GM23338 (cell line): Measurements from ENCODE around the gene NSL1. TPM values are rescaled to one million over a fixed set of nuclear protein-coding genes. Genes with fewer than 3 reads are reported as not detected.
"Not testable (repeated sequence)": the region's sequence is repeated elsewhere in the genome, so short reads cannot be mapped to it uniquely, and the experiment has no call there.

ENCODE experiments used
- ATAC-seq: fragments of 200-7000 bp; cut with Tn5 transposase; 3 replicates; pipeline ENCODE4 v1.9.1; 2020
- DNase-seq: peaks from one replicate; pipeline ENCODE4 v3.0.0-alpha.2; 2015; ENCODE audit warnings: low spot score
- H2AFZ ChIP-seq: fragments of 200-600 bp; sonication (generic); 2 replicates; pipeline ENCODE4 v1.8.0; 2016; ENCODE audit warnings: antibody characterized with exemption, mild to moderate bottlenecking, moderate library complexity
- H3F3A ChIP-seq: fragments of 200-600 bp; sonication (generic); replicated peaks from 2 replicates; pipeline ENCODE4 v1.8.0; 2017; ENCODE audit warnings: antibody characterized with exemption, mixed run types, low read depth
- H3K27ac ChIP-seq: fragments of 200-600 bp; sonication (generic); 2 replicates; pipeline ENCODE4 v1.6.1; 2016; ENCODE audit warnings: low read depth
- H3K27me3 ChIP-seq: fragments of 200-600 bp; sonication (generic); 2 replicates; pipeline ENCODE4 v1.8.0; 2016; ENCODE audit warnings: mild to moderate bottlenecking, mixed run types, moderate library complexity; ENCODE audit not compliant: insufficient read depth
- H3K36me3 ChIP-seq: fragments of 200-600 bp; sonication (generic); 2 replicates; pipeline ENCODE4 v1.8.0; 2016; ENCODE audit warnings: mild to moderate bottlenecking; ENCODE audit not compliant: insufficient read depth
- H3K4me1 ChIP-seq: fragments of 200-600 bp; sonication (generic); 2 replicates; pipeline ENCODE4 v1.8.0; 2016; ENCODE audit warnings: mild to moderate bottlenecking, moderate library complexity; ENCODE audit not compliant: insufficient read depth
- H3K4me2 ChIP-seq: fragments of 200-600 bp; sonication (generic); 2 replicates; pipeline ENCODE4 v1.7.1; 2017; ENCODE audit warnings: mixed run types
- H3K4me3 ChIP-seq: fragments of 200-600 bp; sonication (generic); 2 replicates; pipeline ENCODE4 v1.6.1; 2016; ENCODE audit warnings: mixed run types
- H3K79me2 ChIP-seq: fragments of 200-600 bp; sonication (generic); replicated peaks from 2 replicates; pipeline ENCODE4 v1.8.0; 2017; ENCODE audit warnings: mild to moderate bottlenecking; ENCODE audit not compliant: insufficient read depth
- H3K9me2 ChIP-seq: fragments of 200-600 bp; sonication (generic); 2 replicates; pipeline ENCODE4 v1.8.0; 2017; ENCODE audit not compliant: insufficient read depth
- H4K20me1 ChIP-seq: fragments of 200-600 bp; sonication (generic); replicated peaks from 2 replicates; pipeline ENCODE4 v1.8.0; 2017; ENCODE audit warnings: mild to moderate bottlenecking; ENCODE audit not compliant: insufficient read depth
- H3K27ac Mint-ChIP-seq: 2 replicates; pipeline ENCODE4 v1.8.0; 2020; ENCODE audit warnings: inconsistent platforms, mild to moderate bottlenecking, moderate library complexity, mixed read lengths
- H3K27me3 Mint-ChIP-seq: 3 replicates; pipeline ENCODE4 v1.8.0; 2022; ENCODE audit warnings: low read depth, mild to moderate bottlenecking, moderate library complexity, mixed read lengths, inconsistent platforms; ENCODE audit not compliant: insufficient read depth, poor library complexity
- H3K36me3 Mint-ChIP-seq: 3 replicates; pipeline ENCODE4 v1.8.0; 2021; ENCODE audit warnings: low read depth, mild to moderate bottlenecking, inconsistent platforms, moderate library complexity, mixed read lengths
- H3K4me1 Mint-ChIP-seq: 3 replicates; pipeline ENCODE4 v1.8.0; 2020; ENCODE audit warnings: mild to moderate bottlenecking, inconsistent platforms, mixed read lengths
- H3K4me3 Mint-ChIP-seq: 3 replicates; pipeline ENCODE4 v1.8.0; 2021; ENCODE audit warnings: moderate library complexity, mild to moderate bottlenecking, inconsistent platforms, mixed read lengths
- H3K9me3 Mint-ChIP-seq: 3 replicates; pipeline ENCODE4 v1.8.0; 2020; ENCODE audit warnings: moderate library complexity, mild to moderate bottlenecking, inconsistent platforms, mixed read lengths
- CREB1 ChIP-seq: fragments of 250-450 bp; sonication (Bioruptor Pico); IDR thresholded peaks from 2 replicates; pipeline ENCODE4 v1.5.0; 2020; ENCODE audit warnings: low read depth, mild to moderate bottlenecking, moderate library complexity
- ETS1 ChIP-seq: IDR thresholded peaks from 2 replicates; pipeline ENCODE4 v1.6.1; 2016; ENCODE audit warnings: antibody characterized with exemption
- NANOG ChIP-seq: IDR thresholded peaks from 2 replicates; pipeline ENCODE4 v1.6.1; 2016; ENCODE audit warnings: antibody characterized with exemption, borderline replicate concordance
- POLR2AphosphoS5 ChIP-seq: IDR thresholded peaks from 2 replicates; pipeline ENCODE4 v1.6.1; 2016; ENCODE audit warnings: antibody characterized with exemption, low read depth
- REST ChIP-seq: IDR thresholded peaks from one replicate; pipeline ENCODE4 v1.6.1; 2018; ENCODE audit warnings: antibody characterized with exemption; ENCODE audit not compliant: unreplicated experiment
- polyA plus RNA-seq: library from polyadenylated mRNA; unstranded; fragments of >200 nt; fragmentation: Nextera tagmentation; extraction: Ambion mirVana; gene quantifications from 2 replicates; pipeline ENCODE4 v1.2.1, GENCODE V29; 2016
- total RNA-seq: library from RNA; depleted of rRNA; stranded (reverse); fragments of >200 nt; shearing (Covaris generic); gene quantifications from 2 replicates; pipeline ENCODE4 v1.2.3, GENCODE V29; 2014

Gene NSL1
- total and polyA plus RNA-seq, 2 experiments from 2014 or later, result 96.8 to 102 TPM

- H3K4me1 ChIP-seq, H4K20me1 ChIP-seq, H3K36me3 Mint-ChIP-seq, H3K27ac ChIP-seq, H3F3A ChIP-seq, H3K9me2 ChIP-seq, H3K36me3 ChIP-seq, H3K4me1 Mint-ChIP-seq, H2AFZ ChIP-seq, H3K27ac Mint-ChIP-seq, ATAC-seq, H3K27me3 Mint-ChIP-seq, H3K9me3 Mint-ChIP-seq, H3K4me3 ChIP-seq, H3K27me3 ChIP-seq, H3K4me3 Mint-ChIP-seq, H3K4me2 ChIP-seq, H3K79me2 ChIP-seq, DNase-seq: not testable (repeated sequence)
These were observed 41.9 kb upstream of the NSL1 start for GRCh38 chr1:212833211-212834207.

- no peak overlapping the region for H3K4me2 ChIP-seq
- Mint-ChIP-seq H3K27ac (no peak overlapping the region), H3K4me1 (no peaks in the 10 kb centered on the region), H3K27me3 (peaks cover 6% of the 10 kb centered on the region), H3K36me3 (peaks cover 35% of the 10 kb centered on the region), H3K9me3 (peaks cover 46% of the 10 kb centered on the region), H3K4me3 (no peak overlapping the region)
- no peak for ATAC-seq
- no peaks in the 10 kb centered on the region for H3K27me3 ChIP-seq
- no peak for TF ChIP-seq ETS1
- no peak for TF ChIP-seq CREB1 (CRISPR knock-in tag)
- TF ChIP-seq REST, result no peak
- no peak for TF ChIP-seq NANOG
- TF ChIP-seq POLR2AphosphoS5, result no peak
- H2AFZ ChIP-seq, result no peak overlapping the region
- no peak overlapping the region for H3K27ac ChIP-seq
- DNase-seq, result no peak
- no peaks in the 10 kb centered on the region for H3K79me2 ChIP-seq
- H3F3A ChIP-seq, result no peaks in the 10 kb centered on the region
- peaks cover 12% of the 10 kb centered on the region; the same call in 1 of the 2 replicates for H3K36me3 ChIP-seq
- no peaks in the 10 kb centered on the region for H4K20me1 ChIP-seq
- no peak overlapping the region for H3K4me3 ChIP-seq
- H3K9me2 ChIP-seq, result no peaks in the 10 kb centered on the region
- no peaks in the 10 kb centered on the region for H3K4me1 ChIP-seq
These were observed 36.8 kb upstream of the NSL1 start for GRCh38 chr1:212828395-212828794.
